ENCODE measurements around the gene HNMT. TPM values are rescaled to one million over a fixed set of nuclear protein-coding genes. Genes with fewer than 3 reads are reported as not detected.

Gene HNMT
- total RNA-seq, 2 donors from 2014 or later, result 43.9 to 83.2 TPM

DNA sequence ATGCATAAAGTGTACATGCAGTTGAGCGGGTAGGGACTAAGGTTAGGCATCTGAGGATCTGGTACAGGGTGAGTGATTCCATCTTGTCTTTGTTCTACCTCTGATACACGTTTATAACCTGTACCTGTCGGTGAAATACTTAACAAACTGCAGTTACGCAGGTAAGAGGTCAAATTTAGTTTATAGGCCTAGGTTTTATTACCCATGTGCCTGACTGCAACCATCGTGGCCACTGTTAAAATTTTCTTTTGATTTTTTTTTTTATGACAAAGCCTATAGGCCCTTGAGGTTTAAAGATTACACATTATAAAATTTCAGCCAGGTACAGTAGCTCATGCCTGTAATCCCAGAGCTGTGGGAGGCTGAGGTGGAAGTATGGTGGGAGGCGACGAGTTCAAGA lies 15.4 kb upstream of the HNMT start:
- intact Hi-C loops (cut with DNase I), result loop anchor here (10.0 kb wide), 1 partner anchor 426 kb away; no protein-coding TSS in a partner anchor
- Histone ChIP-seq H3K27ac (no peak overlapping the region), H3K27me3 (replicated peaks; ENCODE audit: insufficient read depth) (no peaks in the 10 kb centered on the region), H3K4me1 (replicated peaks) (no peaks in the 10 kb centered on the region), H3K36me3 (no peaks in the 10 kb centered on the region), H3K4me3 (no peak overlapping the region), H3K9me3 (no peaks in the 10 kb centered on the region)
- 69% methylated on average over 7 of the region's 7 CpGs for WGBS
- no peak for DNase-seq (ENCODE audit: low spot score)
- TF ChIP-seq POLR2AphosphoS5 (IDR thresholded peaks at IDR 0.05) (no peak), POLR2A (IDR thresholded peaks at IDR 0.05) (no peak)
- TF ChIP-seq, protein P1, sequence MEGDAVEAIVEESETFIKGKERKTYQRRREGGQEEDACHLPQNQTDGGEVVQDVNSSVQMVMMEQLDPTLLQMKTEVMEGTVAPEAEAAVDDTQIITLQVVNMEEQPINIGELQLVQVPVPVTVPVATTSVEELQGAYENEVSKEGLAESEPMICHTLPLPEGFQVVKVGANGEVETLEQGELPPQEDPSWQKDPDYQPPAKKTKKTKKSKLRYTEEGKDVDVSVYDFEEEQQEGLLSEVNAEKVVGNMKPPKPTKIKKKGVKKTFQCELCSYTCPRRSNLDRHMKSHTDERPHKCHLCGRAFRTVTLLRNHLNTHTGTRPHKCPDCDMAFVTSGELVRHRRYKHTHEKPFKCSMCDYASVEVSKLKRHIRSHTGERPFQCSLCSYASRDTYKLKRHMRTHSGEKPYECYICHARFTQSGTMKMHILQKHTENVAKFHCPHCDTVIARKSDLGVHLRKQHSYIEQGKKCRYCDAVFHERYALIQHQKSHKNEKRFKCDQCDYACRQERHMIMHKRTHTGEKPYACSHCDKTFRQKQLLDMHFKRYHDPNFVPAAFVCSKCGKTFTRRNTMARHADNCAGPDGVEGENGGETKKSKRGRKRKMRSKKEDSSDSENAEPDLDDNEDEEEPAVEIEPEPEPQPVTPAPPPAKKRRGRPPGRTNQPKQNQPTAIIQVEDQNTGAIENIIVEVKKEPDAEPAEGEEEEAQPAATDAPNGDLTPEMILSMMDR (IDR thresholded peaks at IDR 0.05), result no peak

DNA sequence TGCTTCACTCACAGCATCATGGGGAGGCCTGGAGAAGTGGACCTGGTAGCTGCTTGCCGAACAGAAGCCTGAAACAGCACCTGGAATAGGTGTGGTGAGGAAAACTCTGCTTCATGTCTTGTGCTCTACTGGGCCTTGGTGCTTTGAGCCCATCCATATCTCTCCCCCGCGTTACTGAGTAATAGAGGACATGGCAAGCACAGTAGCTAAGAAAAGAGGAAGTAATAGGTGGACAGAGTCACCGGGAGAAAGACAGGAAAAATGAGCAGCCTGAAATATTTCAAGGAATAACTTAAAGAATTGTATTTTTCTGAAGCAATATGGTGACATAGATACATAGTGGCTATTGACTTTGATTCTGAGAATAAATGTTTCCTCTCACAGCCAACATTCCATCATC lies 14.0 kb upstream of the HNMT start:
- Histone ChIP-seq H3K4me3 (no peak overlapping the region), H3K27me3 (replicated peaks; ENCODE audit: insufficient read depth) (no peaks in the 10 kb centered on the region), H3K27ac (no peak overlapping the region), H3K36me3 (no peaks in the 10 kb centered on the region), H3K4me1 (replicated peaks) (no peaks in the 10 kb centered on the region), H3K9me3 (no peaks in the 10 kb centered on the region)
- 94% methylated on average over 4 of the region's 4 CpGs for WGBS
- TF ChIP-seq, protein P1 (IDR thresholded peaks at IDR 0.05), result no peak
- no peak for TF ChIP-seq POLR2AphosphoS5 (IDR thresholded peaks at IDR 0.05)
- intact Hi-C loops (cut with DNase I), result no loop called here
- DNase-seq (ENCODE audit: low spot score), result no peak

DNA sequence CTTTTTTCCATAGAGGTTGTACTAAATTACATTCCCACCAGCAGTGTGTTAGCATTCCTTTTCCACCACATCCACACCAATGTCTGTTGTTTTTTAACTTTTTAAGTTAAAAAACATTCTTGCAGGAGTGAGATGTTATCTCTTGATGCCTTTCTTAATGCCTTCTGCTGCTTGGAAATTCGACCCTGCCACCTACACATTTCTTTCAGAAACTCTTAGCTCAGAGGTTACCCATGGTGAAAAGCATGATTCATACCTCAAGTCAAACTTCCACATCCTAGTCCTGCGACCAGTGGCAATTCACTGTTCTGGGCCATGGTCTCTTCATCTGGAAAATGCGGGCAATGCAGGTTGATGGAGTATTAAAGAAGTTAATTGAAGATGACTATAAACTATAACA lies 12.7 kb upstream of the HNMT start:
- 77% methylated on average over 3 of the region's 3 CpGs for WGBS
- Histone ChIP-seq H3K4me1 (replicated peaks) (no peaks in the 10 kb centered on the region), H3K27ac (no peak overlapping the region), H3K36me3 (no peaks in the 10 kb centered on the region), H3K27me3 (replicated peaks; ENCODE audit: insufficient read depth) (no peaks in the 10 kb centered on the region), H3K9me3 (no peaks in the 10 kb centered on the region), H3K4me3 (no peak overlapping the region)
- no peak for DNase-seq (ENCODE audit: low spot score)
- intact Hi-C loops (cut with DNase I), result no loop called here
- TF ChIP-seq POLR2A (IDR thresholded peaks at IDR 0.05) (no peak), POLR2AphosphoS5 (IDR thresholded peaks at IDR 0.05) (no peak)
- TF ChIP-seq, protein P1 (IDR thresholded peaks at IDR 0.05), result no peak

DNA sequence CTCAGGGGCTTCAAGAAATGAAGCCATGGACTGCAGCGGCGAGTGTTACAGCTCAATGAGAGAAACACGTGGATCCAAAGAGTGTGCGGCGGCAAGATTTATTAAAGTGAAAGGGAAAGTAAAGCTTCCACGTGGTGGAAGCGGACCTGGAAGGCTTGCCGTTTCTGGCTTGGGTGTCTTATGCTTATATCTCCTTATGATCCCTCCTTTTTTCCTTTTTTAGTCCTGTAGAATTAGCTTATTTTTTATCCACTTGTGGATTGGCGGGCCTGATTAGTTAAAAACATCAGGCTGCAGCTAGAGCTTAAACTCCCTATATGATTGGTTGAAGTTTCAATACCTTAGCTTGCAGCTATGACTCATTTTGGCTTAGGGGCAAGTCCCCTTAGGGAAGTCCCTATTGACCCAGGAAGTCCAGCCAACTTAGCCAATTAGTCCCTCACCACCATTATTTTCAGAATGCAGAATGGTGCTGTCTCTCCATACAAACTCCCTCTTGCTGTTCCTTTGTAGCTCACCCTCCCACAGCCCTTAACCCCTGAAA lies 11.6 kb upstream of the HNMT start:
- Histone ChIP-seq H3K9me3 (no peaks in the 10 kb centered on the region), H3K4me1 (replicated peaks) (no peaks in the 10 kb centered on the region), H3K27me3 (replicated peaks; ENCODE audit: insufficient read depth) (no peaks in the 10 kb centered on the region), H3K4me3 (no peak overlapping the region), H3K36me3 (no peaks in the 10 kb centered on the region), H3K27ac (no peak overlapping the region)
- DNase-seq (ENCODE audit: low spot score), result no peak
- WGBS, result 78% methylated on average over 9 of the region's 9 CpGs
- TF ChIP-seq, protein P1 (IDR thresholded peaks at IDR 0.05), result no peak
- no peak for TF ChIP-seq POLR2A (IDR thresholded peaks at IDR 0.05)
- TF ChIP-seq POLR2AphosphoS5 (IDR thresholded peaks at IDR 0.05), result no peak
- intact Hi-C loops (cut with DNase I), result no loop called here

DNA sequence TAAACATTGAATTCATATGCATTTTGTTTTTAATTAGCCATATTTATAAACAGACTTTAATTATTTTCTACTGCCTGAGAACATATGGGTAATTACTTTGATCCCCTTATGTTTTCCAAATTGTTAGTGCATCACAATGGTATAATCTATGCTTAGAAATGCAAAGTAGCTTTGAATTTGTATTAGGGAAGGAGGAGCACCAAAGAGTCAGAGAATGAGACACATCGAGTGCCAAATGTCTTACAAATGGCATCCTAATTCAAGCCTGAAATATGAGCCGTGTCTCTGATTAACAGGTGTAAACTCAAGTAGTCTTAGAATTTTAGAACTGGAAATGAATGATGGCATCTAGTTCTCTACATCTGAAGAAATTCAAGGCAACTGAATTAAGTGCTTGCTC lies 8.7 kb upstream of the HNMT start:
- no peaks in the 10 kb centered on the region for H3K9me3 ChIP-seq
- TF ChIP-seq, protein P1 (IDR thresholded peaks at IDR 0.05), result no peak
- TF ChIP-seq POLR2A (IDR thresholded peaks at IDR 0.05), result no peak
- TF ChIP-seq POLR2AphosphoS5 (IDR thresholded peaks at IDR 0.05), result no peak
- no peak overlapping the region for H3K27ac ChIP-seq
- no peaks in the 10 kb centered on the region for H3K27me3 ChIP-seq (replicated peaks; ENCODE audit: insufficient read depth)
- WGBS, result 97% methylated on average over 2 of the region's 2 CpGs
- H3K36me3 ChIP-seq, result no peaks in the 10 kb centered on the region
- intact Hi-C loops (cut with DNase I), result no loop called here
- DNase-seq (ENCODE audit: low spot score), result no peak
- no peak overlapping the region for H3K4me3 ChIP-seq
- no peaks in the 10 kb centered on the region for H3K4me1 ChIP-seq (replicated peaks)

Data from prostate gland (tissue), 2 donors.